Smooth muscle cell (in vitro differentiated cells): ENCODE results near the gene PHKA2. TPM values are rescaled to one million over a fixed set of nuclear protein-coding genes. Genes with fewer than 3 reads are reported as not detected.

Experiments used
- DNase-seq: peaks from one replicate; lab custom pipeline; 2025; ENCODE audit not compliant: unreplicated experiment; lab: John Stamatoyannopoulos, UW
- H2AFZ ChIP-seq: fragments of 200-600 bp; sonication (generic); 2 replicates; pipeline ENCODE4 v1.6.0; 2016; ENCODE audit warnings: antibody characterized with exemption, low read depth, mild to moderate bottlenecking
- H3F3A ChIP-seq: fragments of 200-600 bp; sonication (generic); 2 replicates; pipeline ENCODE4 v1.6.0; 2017; ENCODE audit warnings: antibody characterized with exemption, low read depth
- H3K27ac ChIP-seq: fragments of 200-600 bp; sonication (generic); 2 replicates; pipeline ENCODE4 v1.5.1; 2016; ENCODE audit warnings: low read depth, mild to moderate bottlenecking
- H3K27me3 ChIP-seq: fragments of 200-600 bp; sonication (generic); 2 replicates; pipeline ENCODE4 v1.6.1; 2016; ENCODE audit warnings: low read depth, mild to moderate bottlenecking
- H3K36me3 ChIP-seq: fragments of 200-600 bp; sonication (generic); 2 replicates; pipeline ENCODE4 v1.5.1; 2016; ENCODE audit warnings: low read depth
- H3K4me1 ChIP-seq: fragments of 200-600 bp; sonication (generic); 2 replicates; pipeline ENCODE4 v1.5.1; 2016; ENCODE audit warnings: low read depth
- H3K4me2 ChIP-seq: fragments of 200-600 bp; sonication (generic); 2 replicates; pipeline ENCODE4 v1.6.0; 2016; ENCODE audit warnings: mild to moderate bottlenecking
- H3K4me3 ChIP-seq: fragments of 200-600 bp; sonication (generic); 2 replicates; pipeline ENCODE4 v1.5.1; 2016; ENCODE audit warnings: mild to moderate bottlenecking
- H3K79me2 ChIP-seq: fragments of 200-600 bp; sonication (generic); 2 replicates; pipeline ENCODE4 v1.6.0; 2016; ENCODE audit warnings: low read depth, mild to moderate bottlenecking
- H3K9ac ChIP-seq: fragments of 200-600 bp; sonication (generic); 2 replicates; pipeline ENCODE4 v1.6.0; 2016; ENCODE audit warnings: low read depth
- H3K9me3 ChIP-seq: fragments of 200-600 bp; sonication (generic); replicated peaks from 2 replicates; pipeline ENCODE4 v1.5.1; 2016; ENCODE audit warnings: low read depth
- H4K20me1 ChIP-seq: fragments of 200-600 bp; sonication (generic); 2 replicates; pipeline ENCODE4 v1.6.0; 2016; ENCODE audit warnings: low read depth
- CTCF ChIP-seq: fragments of 200-600 bp; sonication (generic); IDR thresholded peaks from 2 replicates; pipeline ENCODE4 v1.5.1; 2017; ENCODE audit warnings: borderline replicate concordance, mild to moderate bottlenecking, antibody characterized with exemption; ENCODE audit not compliant: insufficient read depth, poor library complexity, severe bottlenecking
- WGBS: methylation state at CpG from one replicate; pipeline ENCODE4 v1.1.7; 2016; ENCODE audit warnings: low lambda C conversion rate; 5-methylcytosine and 5-hydroxymethylcytosine counted together
- polyA plus RNA-seq: library from polyadenylated mRNA; unstranded; fragments of >200 nt; fragmentation: Nextera tagmentation; extraction: Ambion mirVana; gene quantifications from 2 replicates; pipeline ENCODE4 v1.2.1, GENCODE V29; 2016
- total RNA-seq: library from RNA; depleted of rRNA; stranded (reverse); fragments of >200 nt; gene quantifications from 2 replicates; pipeline ENCODE4 v1.2.3, GENCODE V29; 2014

PHKA2 gene
- total and polyA plus RNA-seq, 2 experiments from 2014 or later = 7.3 to 22.7 TPM

- Histone ChIP-seq H3K36me3 (peaks cover 8% of the 10 kb centered on the region), H3K27me3 (no peaks in the 10 kb centered on the region), H3K27ac (no peak overlapping the region), H2AFZ (no peak overlapping the region), H3K79me2 (no peaks in the 10 kb centered on the region), H3K9me3 (peaks cover 14% of the 10 kb centered on the region), H4K20me1 (no peaks in the 10 kb centered on the region), H3K9ac (no peak overlapping the region), H3K4me3 (no peak overlapping the region), H3K4me2 (no peak overlapping the region), H3K4me1 (no peaks in the 10 kb centered on the region), H3F3A (no peaks in the 10 kb centered on the region)
- DNase-seq = no peak
- WGBS = 90% methylated on average over 8 of the region's 8 CpGs
- TF ChIP-seq CTCF = no peak
Observed at GRCh38 chrX:18920079-18920478, 63.8 kb downstream of the PHKA2 start.

GRCh38 chrX:18917831-18918230 is 66.1 kb downstream of the PHKA2 start:
- Histone ChIP-seq H3K79me2 (no peaks in the 10 kb centered on the region), H4K20me1 (no peaks in the 10 kb centered on the region), H3K36me3 (peaks cover 8% of the 10 kb centered on the region), H2AFZ (no peak overlapping the region), H3K4me2 (no peak overlapping the region), H3K4me3 (no peak overlapping the region), H3F3A (no peaks in the 10 kb centered on the region), H3K9ac (no peak overlapping the region), H3K9me3 (peaks cover 14% of the 10 kb centered on the region), H3K27me3 (no peaks in the 10 kb centered on the region), H3K4me1 (no peaks in the 10 kb centered on the region), H3K27ac (no peak overlapping the region)
- DNase-seq = no peak
- 82% methylated on average over 7 of the region's 7 CpGs for WGBS
- no peak for TF ChIP-seq CTCF

- no peaks in the 10 kb centered on the region for H3K79me2 ChIP-seq
- H3K4me1 ChIP-seq = no peaks in the 10 kb centered on the region
- no peak overlapping the region for H3K4me3 ChIP-seq
- no peaks in the 10 kb centered on the region for H4K20me1 ChIP-seq
- no peaks in the 10 kb centered on the region for H3K27me3 ChIP-seq
- 91% methylated on average over 12 of the region's 12 CpGs for WGBS
- no peak for TF ChIP-seq CTCF
- H3K36me3 ChIP-seq = no peaks in the 10 kb centered on the region
- no peak overlapping the region for H2AFZ ChIP-seq
- no peak overlapping the region for H3K4me2 ChIP-seq
- H3F3A ChIP-seq = no peaks in the 10 kb centered on the region
- no peak overlapping the region for H3K27ac ChIP-seq
- no peak for DNase-seq
- H3K9ac ChIP-seq = no peak overlapping the region
- H3K9me3 ChIP-seq = no peaks in the 10 kb centered on the region
Observed at GRCh38 chrX:18906286-18906685, 77.6 kb downstream of the PHKA2 start.

GRCh38 chrX:18900401-18900976 is 83.4 kb downstream of the PHKA2 start:
- Histone ChIP-seq H3K4me3 (no peak overlapping the region), H3K4me2 (no peak overlapping the region), H3F3A (no peaks in the 10 kb centered on the region), H3K9me3 (no peaks in the 10 kb centered on the region), H3K9ac (no peak overlapping the region), H3K4me1 (no peaks in the 10 kb centered on the region), H3K79me2 (no peaks in the 10 kb centered on the region), H3K27ac (no peak overlapping the region), H3K27me3 (no peaks in the 10 kb centered on the region), H2AFZ (no peak overlapping the region), H3K36me3 (no peaks in the 10 kb centered on the region), H4K20me1 (no peaks in the 10 kb centered on the region)
- WGBS = 80% methylated on average over 15 of the region's 15 CpGs
- TF ChIP-seq CTCF = no peak
- DNase-seq = no peak
